Ectodermal cell (in vitro differentiated cells): ENCODE measurements around the gene AGPAT4.

Experiments used
- H3K27ac ChIP-seq: 2 replicates; pipeline ENCODE4 v1.7.0; 2013; ENCODE audit warnings: mild to moderate bottlenecking, low read depth, low read length; ENCODE audit not compliant: insufficient read depth, poor library complexity, severe bottlenecking
- H3K27me3 ChIP-seq: 2 replicates; pipeline ENCODE4 v1.7.0; 2013; ENCODE audit warnings: mild to moderate bottlenecking, low read length; ENCODE audit not compliant: insufficient read depth, control insufficient read depth, poor library complexity, severe bottlenecking
- H3K36me3 ChIP-seq: one replicate; pipeline ENCODE4 v1.7.0; 2013; ENCODE audit warnings: low read length; ENCODE audit not compliant: control insufficient read depth, insufficient read depth
- H3K4me1 ChIP-seq: one replicate; pipeline ENCODE4 v1.7.0; 2013; ENCODE audit warnings: low read length; ENCODE audit not compliant: control insufficient read depth, insufficient read depth
- H3K4me3 ChIP-seq: 2 replicates; pipeline ENCODE4 v1.7.0; 2013; ENCODE audit warnings: low read depth, low read length, control low read depth; ENCODE audit not compliant: insufficient read depth
- H3K9me3 ChIP-seq: 2 replicates; pipeline ENCODE4 v1.7.0; 2013; ENCODE audit warnings: mild to moderate bottlenecking, low read length, moderate library complexity; ENCODE audit not compliant: control insufficient read depth
- whole genome bisulfite sequencing, 2 experiments: methylation state at CpG; one replicate each; pipeline ENCODE4 v1.1.7; 2013; ENCODE audit warnings: missing lambda C conversion rate in 2 of 2; 5-methylcytosine and 5-hydroxymethylcytosine counted together

Gene AGPAT4

GRCh38 chr6:161091151-161091550 is 182.7 kb downstream of the AGPAT4 start:
- Histone ChIP-seq H3K4me1 (no peaks in the 10 kb centered on the region), H3K27me3 (no peaks in the 10 kb centered on the region), H3K4me3 (no peak overlapping the region), H3K27ac (no peak overlapping the region), H3K36me3 (peaks cover 30% of the 10 kb centered on the region), H3K9me3 (no peaks in the 10 kb centered on the region)
- 95 to 96% methylated on average over 4 of the region's 4 CpGs for WGBS, 2 experiments

DNA sequence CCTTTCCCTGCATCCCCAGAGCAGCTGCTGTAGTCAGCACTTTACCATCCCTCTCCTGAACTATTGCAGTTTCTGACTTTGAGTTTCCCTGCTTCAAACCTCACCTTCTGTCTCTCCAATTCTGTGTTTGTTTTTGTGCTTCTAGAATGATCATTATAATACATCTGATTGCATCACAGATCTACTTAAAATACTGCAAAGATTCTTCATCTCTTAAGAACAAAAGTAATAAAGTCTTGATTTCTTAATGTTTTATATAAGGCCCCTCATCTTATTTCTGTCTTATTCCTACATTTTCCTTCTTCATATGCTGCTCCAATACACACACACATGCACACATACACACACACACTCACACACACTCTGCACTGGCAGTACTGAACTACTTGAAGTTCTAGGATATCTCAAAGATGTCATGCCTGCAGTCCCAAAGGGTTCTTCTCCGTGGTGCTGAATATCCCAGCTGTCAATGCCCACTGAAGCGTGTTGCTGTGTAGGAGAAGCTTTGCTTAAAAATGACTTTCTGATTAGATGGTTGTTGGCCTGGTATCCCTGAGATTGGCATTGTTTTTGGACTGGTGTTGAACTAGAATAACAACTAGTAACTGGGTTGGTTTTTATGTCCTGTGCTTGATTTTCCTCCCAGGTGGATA is 185.1 kb downstream of the AGPAT4 start:
- WGBS, 2 experiments = 94% methylated on average over 2 of the region's 2 CpGs
- Histone ChIP-seq H3K9me3 (no peaks in the 10 kb centered on the region), H3K4me1 (no peaks in the 10 kb centered on the region), H3K36me3 (peaks cover 44% of the 10 kb centered on the region), H3K27me3 (no peaks in the 10 kb centered on the region), H3K27ac (no peak overlapping the region), H3K4me3 (no peak overlapping the region)

DNA sequence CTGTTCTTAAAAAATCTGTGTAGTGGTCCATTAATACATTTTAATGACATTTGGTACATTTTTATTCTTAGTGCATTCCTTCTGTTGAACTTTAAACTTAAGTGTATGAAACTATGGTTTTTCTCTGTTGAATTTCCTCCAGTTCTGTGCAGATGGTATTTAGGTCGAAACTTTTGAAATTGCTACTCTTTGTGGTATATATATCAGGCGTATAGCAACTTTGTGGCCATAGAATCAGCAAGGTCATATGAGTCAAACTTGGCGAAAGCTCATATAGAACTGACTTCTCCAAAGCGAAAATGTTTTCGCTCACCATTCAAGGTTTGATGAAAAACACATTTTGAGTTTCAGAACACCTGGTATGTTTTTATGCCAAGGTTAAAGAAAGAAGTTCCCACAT is 188.6 kb downstream of the AGPAT4 start:
- H3K9me3 ChIP-seq = no peaks in the 10 kb centered on the region
- 96 to 98% methylated on average over 5 of the region's 5 CpGs for WGBS, 2 experiments
- peaks cover 46% of the 10 kb centered on the region for H3K36me3 ChIP-seq
- H3K4me1 ChIP-seq = no peaks in the 10 kb centered on the region
- H3K27ac ChIP-seq = no peak overlapping the region
- no peaks in the 10 kb centered on the region for H3K27me3 ChIP-seq
- H3K4me3 ChIP-seq = no peak overlapping the region

DNA sequence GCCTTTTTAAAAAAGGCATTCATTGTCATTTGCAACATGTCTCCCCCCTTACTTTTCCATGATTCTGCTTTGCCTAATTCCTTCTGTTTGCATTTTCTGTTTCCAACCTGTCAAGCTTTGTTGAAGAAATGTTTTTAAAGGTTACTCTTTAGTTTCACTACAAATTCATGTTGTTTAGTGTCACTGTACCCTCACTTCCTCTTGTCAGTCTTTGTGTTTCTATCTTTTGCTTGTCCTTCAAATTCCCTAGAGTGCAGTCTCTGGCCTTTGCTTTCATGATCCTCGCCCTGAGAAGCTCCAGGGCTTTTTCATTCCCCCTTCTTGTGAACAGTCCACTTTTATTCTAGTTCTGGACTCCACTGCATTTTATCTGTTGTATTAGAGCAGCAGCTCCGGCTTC is 191.6 kb downstream of the AGPAT4 start:
- H3K27ac ChIP-seq = no peak overlapping the region
- H3K9me3 ChIP-seq = no peaks in the 10 kb centered on the region
- no peaks in the 10 kb centered on the region for H3K4me1 ChIP-seq
- H3K27me3 ChIP-seq = no peaks in the 10 kb centered on the region
- WGBS, 2 experiments = 90 to 91% methylated on average over 2 of the region's 2 CpGs
- peaks cover 34% of the 10 kb centered on the region for H3K36me3 ChIP-seq
- no peak overlapping the region for H3K4me3 ChIP-seq

DNA sequence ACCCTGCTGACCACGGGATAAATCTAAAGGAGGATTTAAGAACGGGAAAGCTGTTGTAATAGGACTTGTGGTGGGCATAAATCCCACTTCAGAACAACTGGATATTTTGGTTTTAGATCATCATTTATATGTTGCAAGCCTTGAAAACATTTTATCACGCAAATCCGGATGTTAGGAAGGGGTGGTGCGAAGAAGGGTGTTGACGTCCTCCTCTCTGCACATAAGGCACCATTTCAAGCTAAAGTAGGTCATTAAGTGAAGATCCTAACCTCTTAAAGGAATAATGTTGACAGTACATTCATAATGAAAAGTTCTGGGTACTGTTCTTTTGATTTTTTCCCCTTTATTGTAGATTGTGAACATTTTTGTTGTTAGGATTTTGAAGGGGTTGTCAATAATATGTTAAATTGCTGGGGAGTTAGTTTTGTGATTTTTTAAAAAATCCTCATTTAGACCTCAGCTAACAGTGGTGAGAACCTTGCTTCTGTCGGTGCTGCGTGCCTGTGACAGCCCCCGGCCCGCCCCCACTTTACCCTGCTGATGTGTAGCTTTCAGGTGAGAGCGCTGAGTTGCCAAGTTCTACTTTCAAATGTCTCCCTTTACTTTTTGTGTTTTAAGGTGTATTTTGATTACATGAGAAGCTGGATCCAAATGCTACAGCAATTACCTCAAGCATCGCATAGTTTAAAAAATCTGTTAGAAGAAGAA is 193.4 kb downstream of the AGPAT4 start:
- no peaks in the 10 kb centered on the region for H3K27me3 ChIP-seq
- H3K9me3 ChIP-seq = no peaks in the 10 kb centered on the region
- 94 to 96% methylated on average over 12 of the region's 12 CpGs for WGBS, 2 experiments
- H3K27ac ChIP-seq = no peak overlapping the region
- no peaks in the 10 kb centered on the region for H3K4me1 ChIP-seq
- peaks cover 30% of the 10 kb centered on the region for H3K36me3 ChIP-seq
- H3K4me3 ChIP-seq = no peak overlapping the region
